Cerebellar cortex (tissue), 1 donor: ENCODE measurements around the gene HNF1B.
"Not testable (repeated sequence)": the region's sequence is repeated elsewhere in the genome, so short reads cannot be mapped to it uniquely, and the experiment has no call there.

Experiments
- DNase-seq: peaks from one replicate; pipeline ENCODE4 v3.0.0-alpha.2; 2015; ENCODE audit warnings: low spot score

HNF1B gene

DNA sequence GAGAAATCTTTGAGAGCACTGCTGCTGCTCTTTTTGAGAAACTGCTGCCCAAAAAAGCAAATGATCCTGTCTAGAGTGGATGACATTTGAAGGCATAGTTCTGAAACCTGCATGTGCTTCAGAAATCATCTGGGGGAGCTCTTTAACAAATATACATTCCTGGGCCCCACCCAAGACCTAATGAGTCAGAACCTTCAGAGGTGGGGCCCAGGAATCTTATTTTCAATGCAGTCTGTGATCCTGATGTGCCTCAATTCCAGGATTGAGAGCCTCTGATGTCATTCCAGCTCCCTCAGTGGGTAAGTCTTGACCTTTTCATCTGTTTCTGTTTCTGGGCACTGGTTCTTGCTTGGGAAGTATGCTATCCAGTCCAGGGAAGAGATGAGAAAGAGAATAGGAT is 42.3 kb downstream of the HNF1B start:
- DNase-seq = no peak

DNA sequence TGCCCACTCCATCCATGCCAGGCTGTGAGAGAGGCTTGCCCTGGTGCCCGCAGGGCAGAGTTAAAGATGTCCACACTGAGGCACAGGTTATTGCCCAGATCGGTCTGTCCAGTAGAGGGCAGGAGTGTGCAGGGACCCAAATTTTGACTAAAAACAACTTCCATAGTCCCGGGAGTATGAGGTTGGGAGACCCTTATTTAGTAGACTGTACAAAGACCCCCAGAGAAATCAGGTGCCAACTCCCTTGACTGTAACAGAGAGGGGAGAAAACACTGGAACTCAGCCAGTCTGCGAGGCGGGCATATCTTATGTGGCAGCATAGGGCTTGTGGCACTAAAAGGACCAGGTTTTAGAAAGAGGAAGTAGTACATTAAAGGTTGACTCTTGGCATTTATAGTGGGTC is 43.4 kb downstream of the HNF1B start:
- DNase-seq = no peak

DNA sequence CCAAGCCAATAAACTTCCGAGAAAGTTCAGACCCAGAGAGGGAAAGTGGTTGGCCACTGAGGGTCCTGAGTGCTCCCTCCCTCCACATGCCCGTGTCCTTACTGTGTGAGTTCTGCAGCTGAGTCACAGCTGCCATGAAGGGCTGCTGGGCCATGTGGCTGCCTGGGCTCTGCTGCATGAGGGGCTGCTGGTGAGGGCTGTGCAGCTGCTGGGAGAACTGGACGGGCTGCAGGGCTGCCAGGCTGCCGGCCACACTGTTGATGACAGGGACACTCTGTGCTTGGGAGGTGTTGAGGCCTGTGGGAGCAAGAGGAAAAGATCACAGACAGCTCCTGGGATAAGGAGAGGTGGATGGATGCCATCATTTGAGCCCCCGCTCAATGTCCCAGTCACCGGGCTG is 44.0 kb downstream of the HNF1B start:
- DNase-seq = no peak

DNA sequence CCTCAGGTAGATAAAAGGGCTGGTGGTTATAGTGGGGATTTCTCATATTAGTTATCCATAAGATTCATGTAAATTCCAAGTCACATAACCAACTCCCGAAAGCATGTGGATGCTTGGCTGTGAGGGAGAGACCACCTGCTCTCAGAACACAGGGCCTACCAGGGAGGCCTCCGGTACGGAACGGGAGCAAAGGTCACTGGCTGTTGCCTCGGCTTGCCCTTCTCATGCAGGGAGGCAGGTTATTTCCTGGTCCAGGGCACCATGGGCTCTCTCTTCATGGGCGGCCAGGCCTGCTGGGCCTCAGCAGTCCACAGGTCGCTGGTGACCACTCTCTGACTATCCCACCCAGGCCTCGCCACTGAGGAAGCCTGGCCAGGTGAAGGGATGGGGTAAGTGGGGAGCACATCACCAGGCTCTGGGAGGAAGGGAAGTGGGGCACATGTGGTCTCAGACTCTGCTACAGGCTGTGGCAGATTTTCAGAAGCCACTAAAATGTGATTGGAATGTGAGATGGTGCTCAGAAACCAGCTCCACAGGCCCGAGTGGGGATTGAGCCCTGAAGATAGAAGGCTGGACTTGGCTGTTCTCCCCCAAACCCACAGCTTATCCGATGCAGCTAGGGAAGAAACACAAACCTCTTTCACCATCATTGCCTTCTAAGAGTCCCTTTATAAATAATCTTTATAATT is 45.4 kb downstream of the HNF1B start:
- no peak for DNase-seq

DNA sequence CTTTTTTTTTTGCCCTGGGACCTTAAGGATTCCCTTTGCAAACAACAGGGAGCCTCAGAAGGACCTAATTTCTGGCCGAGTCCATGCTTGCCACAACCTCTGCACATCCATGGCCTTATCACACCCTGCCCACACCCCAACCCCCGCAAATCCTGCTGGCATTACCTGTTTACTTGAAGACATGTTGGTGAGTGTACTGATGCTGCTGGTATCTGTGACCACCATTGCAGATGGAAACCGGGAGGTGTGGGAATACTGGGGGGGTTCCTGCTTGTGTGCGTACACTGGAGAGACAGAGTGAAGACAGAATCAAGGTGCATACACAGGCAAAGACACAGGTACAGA is 46.0 kb downstream of the HNF1B start:
- DNase-seq = no peak

DNA sequence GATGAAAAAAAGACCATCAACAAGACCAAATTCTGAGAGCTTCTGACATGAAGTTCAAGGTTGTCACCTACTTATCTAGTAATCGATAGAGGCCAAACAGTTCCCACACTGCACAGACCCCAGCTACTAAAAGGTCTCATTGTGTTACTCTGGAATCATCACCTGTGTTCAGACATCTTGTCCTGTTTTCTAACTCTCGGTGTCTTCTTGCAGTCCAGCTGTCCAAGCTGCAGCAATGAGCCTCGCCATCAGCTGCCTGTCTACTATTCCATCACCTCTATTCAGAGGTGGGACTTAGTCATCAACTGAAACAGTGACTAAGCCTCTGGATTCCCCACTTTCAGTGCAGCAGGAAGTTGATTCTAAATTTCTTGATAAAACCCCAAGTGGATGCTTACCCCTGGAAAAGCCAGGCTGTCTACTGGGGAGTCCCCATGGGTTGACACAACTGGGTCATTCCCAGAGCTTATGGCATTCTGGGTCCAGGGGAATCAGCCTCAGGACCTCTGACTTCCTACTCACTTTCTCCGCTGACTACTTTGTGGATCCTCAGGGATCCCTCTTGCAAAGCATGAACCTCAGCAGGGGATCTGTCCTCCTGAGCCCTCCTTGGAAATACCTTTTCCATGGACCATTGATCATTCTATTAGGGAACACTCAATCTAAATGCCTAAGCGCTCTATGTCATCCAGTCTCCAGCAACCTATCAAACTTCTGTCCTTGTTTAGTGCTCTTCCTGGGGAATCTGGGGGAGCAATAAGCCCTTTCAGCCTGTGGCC is 46.5 kb downstream of the HNF1B start:
- no peak for DNase-seq

DNA sequence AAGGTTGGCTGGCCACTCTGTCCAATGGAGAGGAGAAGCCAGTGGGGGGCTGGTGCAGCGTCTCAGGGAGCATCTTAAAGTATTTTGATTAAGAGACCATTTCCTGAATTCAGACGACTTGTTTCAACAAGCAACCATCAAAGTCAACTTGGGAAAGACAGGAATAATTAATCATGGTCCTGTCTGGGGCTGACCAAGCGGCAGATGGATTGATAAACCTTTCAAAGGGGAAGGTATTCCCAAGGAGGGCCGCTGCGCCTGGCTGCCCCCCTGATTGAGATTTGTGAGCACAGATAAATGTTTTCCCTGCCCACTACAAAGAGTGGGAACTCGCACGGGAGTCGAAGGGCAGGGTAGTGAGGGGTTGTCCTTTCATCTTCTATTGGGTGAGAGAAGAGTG is 47.5 kb downstream of the HNF1B start:
- no peak for DNase-seq

DNA sequence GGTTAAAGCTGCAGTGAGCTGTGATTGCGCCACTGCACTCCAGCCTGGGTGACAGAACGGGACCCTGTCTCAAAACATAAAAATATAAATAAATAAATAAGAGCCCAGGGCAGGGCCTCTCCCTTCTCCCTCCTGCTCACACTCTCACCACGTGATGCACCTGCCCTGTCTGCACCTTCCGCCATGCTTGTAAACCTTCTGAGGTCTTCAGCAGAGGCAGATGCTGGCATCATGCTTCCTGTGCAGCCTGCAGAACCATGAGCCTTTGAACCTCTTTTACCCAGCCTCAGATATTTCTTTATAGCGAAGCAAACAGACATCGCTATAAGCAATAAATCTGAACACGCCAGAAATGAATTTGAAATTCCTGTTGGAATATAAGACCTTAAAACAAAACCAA is 48.5 kb downstream of the HNF1B start:
- DNase-seq = no peak

DNA sequence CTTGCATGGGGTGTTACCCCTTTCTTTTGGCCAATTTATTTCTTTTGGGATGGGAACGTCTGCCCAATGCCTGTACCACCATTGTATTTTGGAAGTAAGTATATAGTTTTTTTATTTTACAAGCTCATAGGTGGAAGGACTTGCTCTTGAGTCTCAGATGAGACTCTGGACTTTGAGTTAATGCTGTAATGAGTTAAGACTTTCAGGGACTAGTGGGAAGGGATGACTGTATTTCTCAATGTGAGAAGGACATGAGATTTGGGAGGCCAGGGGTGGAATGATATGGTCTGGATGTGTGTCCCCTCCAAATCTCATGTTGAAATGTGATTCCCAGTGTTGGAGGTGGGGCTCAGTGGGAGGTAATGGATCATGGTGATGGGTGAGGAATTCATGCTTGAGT is 49.1 kb downstream of the HNF1B start:
- DNase-seq = no peak

DNA sequence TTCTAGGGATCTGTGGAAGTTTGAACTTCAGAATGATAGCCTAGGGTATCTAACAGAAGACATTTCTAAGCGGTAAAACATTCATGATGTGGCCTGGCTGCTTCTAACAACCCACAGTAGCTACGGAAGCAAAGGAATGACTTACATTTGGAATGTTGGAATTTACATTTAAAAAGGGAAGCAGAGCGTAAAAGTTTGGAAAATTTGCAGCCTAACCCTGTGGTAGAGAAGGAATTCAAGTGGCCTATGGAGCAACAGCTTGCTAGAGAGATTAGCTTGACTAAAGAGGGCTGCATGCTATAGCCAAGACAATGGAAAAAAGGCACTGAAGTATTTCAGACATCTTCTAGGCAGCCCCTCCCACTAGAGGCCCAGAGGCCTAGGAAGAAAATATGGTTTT is 50.1 kb downstream of the HNF1B start:
- no peak for DNase-seq

DNA sequence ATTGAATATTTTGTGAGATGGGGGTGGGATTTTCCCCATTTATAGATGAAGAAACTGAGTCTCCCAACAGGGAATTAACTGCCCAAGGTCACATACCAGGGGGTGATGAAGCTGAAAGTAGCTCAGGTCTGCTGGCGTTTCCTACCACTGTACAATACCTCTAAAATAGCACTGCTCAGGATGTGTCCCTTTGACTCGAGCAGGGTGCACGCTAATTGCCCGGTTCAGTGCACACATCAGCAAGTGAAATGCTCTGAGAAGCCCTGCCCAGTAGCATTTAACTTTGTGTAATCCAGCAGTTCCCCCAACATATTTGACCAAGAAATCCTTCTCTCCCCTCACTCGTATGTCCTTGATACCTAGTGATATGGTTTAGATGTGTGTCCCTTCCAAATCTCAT is 51.5 kb downstream of the HNF1B start:
- no peak for DNase-seq

DNA sequence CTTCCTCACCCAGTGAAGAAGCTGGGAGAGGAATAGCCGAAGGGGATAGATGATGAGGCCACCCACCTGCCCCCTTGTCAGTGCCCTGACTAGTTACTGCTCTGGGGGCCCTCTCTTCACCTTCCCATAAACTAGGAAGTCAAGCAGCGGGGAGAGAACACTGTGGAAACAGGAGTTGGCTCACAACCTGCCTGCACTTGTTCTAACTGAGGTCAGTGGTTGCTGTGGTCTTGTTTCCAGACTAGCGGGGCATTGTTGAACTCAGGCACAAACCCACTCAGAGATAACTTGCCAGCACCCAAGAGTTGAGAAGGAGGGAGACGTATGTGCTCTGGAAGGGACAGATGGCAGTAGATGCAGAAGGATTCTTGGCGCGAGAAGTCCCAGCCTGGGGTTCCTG is 53.1 kb downstream of the HNF1B start:
- DNase-seq = no peak

DNA sequence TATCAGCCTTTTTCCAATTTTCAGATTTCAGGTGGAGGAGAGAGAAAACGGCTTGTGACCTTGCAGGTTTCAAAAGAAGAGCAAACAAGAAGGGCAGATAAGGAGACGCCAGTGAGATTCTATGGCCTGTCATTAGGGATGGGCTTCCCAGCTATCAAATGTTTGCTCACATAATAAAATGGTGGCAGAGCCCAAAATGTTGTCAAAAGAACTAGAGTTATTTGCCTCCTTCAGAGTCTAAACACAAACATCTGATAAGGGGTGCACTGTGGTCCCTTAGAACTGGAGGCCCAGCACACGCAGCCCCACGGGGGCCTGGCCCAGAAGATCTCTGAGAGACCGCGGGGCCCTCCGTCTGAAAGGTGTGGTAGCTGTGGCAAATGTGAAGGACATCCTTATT is 55.5 kb downstream of the HNF1B start:
- no peak for DNase-seq

DNA sequence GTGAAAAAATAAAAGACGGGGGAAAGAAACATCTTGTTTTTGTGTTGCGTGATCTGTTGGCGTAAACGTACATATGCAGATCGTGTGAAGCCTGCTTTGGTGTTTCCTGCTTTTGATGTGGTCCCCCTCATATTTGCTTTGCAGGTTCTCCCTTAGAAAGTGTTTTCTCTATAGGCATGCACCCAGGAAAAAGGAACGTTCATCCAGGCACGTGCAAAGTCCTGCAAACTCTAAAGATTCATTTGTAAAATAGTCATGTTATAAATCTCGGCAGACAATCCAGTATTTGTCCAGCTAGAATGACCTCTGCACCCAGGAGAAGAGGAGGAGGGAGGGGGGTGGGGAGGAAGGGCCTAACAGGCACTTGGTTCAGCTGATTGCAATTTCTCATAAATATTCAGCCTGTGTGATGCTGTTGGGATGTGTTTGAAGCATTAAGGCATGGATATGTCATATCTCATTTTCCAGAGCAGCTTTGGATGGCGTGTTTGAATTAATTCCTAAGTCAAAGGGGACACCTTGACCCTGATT is 61.3 kb downstream of the HNF1B start:
- no peak for DNase-seq

DNA sequence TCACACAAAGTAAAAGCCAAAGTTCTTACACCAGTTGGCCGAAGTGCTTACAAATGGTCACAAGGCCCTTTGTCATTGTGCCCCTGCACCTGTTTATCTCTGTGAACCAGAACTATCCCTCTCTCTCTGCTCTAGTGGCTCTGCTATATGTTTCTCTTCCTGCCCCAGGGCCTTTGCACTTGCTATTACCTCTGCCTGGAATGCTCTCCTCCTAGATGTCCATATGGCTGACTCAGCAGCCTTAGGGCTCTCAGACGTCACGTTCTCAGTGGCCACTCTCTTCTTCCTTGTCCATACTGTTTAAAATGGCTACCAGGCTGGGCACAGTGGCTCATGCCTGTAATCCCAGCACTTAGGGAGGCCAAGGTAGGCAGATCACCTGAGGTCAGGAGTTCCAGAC is 62.9 kb downstream of the HNF1B start:
- DNase-seq = no peak

DNA sequence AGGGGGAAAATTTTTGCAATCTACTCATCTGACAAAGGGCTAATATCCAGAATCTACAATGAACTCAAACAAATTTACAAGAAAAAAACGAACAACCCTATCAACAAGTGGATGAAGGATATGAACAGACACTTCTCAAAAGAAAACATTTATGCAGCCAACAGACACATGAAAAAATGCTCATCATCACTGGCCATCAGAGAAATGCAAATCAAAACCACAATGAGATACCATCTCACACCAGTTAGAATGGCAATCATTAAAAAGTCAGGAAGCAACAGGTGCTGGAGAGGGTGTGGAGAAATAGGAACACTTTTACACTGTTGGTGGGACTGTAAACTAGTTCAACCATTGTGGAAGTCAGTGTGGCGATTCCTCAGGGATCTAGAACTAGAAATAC is 64.9 kb downstream of the HNF1B start:
- not testable (repeated sequence) for DNase-seq

DNA sequence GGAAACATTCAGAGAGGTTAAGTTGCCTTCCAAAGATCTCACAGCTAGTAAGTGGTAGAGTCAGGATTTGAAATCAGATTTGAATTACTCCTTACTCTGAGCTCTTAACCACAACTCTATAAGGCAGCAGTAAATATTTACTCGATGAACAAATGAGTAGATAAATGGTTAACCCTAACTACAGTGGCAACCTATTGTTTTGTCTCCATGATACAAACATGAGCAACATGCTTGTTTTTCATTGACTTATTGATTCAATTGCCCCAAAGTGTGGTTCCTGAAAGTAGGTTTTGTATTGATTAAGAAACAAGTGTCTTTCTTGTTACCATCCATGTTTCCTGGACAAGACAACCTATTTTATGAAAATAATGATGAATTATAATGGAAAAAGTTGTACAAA is 66.8 kb downstream of the HNF1B start:
- no peak for DNase-seq

DNA sequence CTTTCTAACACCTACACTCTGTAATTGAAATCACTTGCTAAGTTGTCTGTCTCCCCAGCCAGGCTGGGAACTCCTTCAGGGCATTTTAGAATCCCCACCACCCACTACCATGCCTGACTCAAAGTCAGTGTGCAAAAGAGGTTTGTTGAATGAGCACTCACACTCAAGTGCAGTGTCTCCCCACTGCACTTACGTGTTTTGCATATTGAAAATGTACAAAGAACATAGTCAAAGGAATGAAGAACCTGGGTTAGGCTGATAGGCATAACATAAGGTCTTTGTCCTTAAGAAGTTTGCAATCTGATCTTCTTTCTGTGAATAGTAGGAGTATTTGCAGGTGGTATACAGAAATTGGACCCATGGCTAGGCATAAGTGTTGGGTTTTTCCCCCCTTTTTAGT is 67.8 kb downstream of the HNF1B start:
- DNase-seq = no peak

DNA sequence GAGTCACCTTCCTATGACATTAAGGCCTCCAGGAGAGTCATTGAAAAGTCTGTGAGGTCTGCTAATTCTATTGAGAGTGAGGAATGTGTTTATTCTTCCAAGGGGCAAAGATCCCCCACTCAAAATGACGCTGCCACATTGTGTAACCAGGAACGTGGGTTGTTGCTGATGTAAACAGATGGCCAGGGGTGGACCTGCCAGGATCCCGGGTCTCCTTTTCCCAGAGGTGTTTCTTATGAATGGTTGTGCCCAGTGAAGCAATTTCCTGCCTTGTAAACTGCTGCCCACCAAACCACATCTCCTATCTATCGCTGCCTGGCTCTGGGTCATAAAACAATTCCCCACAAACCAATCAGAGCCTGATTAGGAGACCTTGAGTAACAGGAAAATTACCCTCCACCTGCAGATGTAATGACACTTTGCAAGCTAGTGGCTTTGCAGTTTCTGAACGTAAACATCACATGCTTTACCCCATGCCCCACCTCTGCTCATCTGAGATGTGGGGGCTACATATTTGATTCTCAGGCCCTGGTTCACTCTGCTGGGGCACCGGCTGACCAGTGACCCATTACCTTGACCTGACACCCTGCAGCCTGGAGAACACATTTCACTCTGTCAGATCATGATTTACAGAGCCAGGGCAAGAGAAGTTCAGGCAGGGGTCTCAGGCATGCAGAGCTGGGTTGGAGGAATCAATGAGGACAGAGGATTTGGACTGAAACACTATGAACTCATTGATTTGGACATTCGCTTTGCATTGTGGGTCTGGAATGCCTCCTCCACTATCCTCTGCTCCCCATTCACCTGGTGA is 68.5 kb downstream of the HNF1B start:
- no peak for DNase-seq

DNA sequence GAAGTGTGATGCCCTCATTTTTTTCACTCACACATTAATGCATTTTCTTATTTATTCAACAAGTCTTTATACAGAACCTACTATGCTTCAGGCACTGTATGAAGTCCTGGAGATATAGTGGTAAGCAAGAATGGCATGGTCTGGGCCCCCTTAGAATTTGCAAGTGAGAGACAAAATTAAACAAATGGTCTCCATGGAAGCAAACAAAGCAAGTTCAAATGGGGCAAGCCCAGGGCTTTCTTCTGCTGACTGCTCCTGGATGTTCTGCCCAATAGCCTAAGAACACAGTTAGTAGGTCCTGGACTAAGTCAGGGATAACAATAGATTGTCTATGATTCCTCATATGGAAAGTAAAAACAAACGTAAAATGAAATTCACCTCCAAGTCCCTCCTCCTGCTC is 70.3 kb downstream of the HNF1B start:
- DNase-seq = no peak

DNA sequence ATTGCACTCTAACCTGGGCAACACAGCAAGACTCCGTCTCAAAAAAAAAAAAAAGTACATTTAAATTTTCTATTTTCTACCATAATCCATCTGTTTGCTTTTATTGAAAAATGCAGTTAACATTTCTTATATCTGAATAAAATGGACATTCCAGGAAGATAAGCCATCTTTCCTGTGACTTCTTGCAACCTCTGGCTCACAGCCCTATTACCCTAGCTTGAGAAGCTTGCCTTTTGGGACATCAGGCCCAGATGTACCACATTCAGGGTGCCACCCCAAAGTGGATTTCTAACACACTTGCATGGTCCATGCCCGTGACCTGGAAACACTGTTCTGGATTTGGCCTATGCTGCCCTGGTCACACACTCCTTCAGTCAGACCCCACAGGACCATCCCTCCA is 71.5 kb downstream of the HNF1B start:
- DNase-seq = no peak

DNA sequence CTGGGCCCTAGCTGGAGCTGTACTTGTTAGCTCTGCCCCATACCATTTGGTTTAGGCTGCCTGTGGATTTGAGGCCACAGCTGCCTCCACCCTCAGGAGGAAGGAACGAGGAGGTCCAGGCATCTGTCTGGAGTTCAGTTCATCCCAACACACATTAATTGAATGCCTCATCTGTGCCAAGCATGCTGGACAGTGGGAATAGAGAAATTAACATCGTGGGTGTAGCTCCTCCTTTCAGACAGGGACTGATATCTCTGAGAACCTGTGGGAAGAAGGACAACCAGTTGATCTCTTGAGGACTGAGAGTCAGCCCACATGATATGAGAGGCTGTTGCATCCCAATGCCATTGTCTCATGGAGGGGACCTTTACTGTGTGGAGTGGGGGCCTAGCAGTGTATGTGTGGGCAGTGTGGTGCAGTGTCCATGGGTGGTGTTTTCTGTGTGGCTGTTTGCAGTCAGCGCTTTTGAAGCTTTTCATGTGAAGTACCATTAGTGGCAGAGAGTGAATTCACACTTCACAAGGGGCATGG is 72.2 kb downstream of the HNF1B start:
- DNase-seq = no peak
